Fibroblast of lung (primary cell): Measurements from ENCODE around the gene RXFP4. TPM values are rescaled to one million over a fixed set of nuclear protein-coding genes. Genes with fewer than 3 reads are reported as not detected.
A peak's percentile ranks its signal among the peaks of the same experiment; 100 is the strongest.

Experiments used
- DNase-seq, 2 donors: peaks; one replicate each; pipeline versions ENCODE4 v3.0.0 to v3.0.0-alpha.2; 2010; ENCODE audit warnings: low read depth in 2 of 2
- H2AFZ ChIP-seq: 2 replicates; pipeline ENCODE4 v1.5.1; 2012; ENCODE audit warnings: low read length, control low read depth, inconsistent platforms
- H3K27ac ChIP-seq: 2 replicates; pipeline ENCODE4 v1.5.1; 2011; ENCODE audit warnings: low read length, control low read depth; ENCODE audit not compliant: insufficient read depth
- H3K27me3 ChIP-seq: 2 replicates; pipeline ENCODE4 v1.5.1; 2011; ENCODE audit warnings: mild to moderate bottlenecking, low read length; ENCODE audit not compliant: control insufficient read depth, insufficient read depth
- H3K36me3 ChIP-seq: 2 replicates; pipeline ENCODE4 v1.5.1; 2011; ENCODE audit warnings: low read length; ENCODE audit not compliant: control insufficient read depth, insufficient read depth
- H3K4me1 ChIP-seq: 2 replicates; pipeline ENCODE4 v1.5.1; 2011; ENCODE audit warnings: low read length; ENCODE audit not compliant: control insufficient read depth, insufficient read depth; ENCODE audit errors: extremely low read depth
- H3K4me2 ChIP-seq: 2 replicates; pipeline ENCODE4 v1.5.1; 2011; ENCODE audit warnings: low read length, control low read depth; ENCODE audit not compliant: insufficient read depth; ENCODE audit errors: extremely low read depth
- H3K4me3 ChIP-seq, 4 experiments: fragments of 200-600 bp in 1 of 4; sonication (generic) in 1 of 4; replicated peaks in 1 of 4; 2 replicates each; pipeline ENCODE4 v1.5.1; 2011 to 2016; ENCODE audit warnings: low read length in 4 of 4, low read depth in 3 of 4, mild to moderate bottlenecking in 3 of 4, control low read depth in 2 of 4, inconsistent platforms in 1 of 4, mixed read lengths in 1 of 4; ENCODE audit not compliant: insufficient read depth in 1 of 4; ENCODE audit errors: control extremely low read depth in 1 of 4
- H3K79me2 ChIP-seq: 2 replicates; pipeline ENCODE4 v1.5.1; 2012; ENCODE audit warnings: mild to moderate bottlenecking, low read length, inconsistent platforms; ENCODE audit not compliant: control insufficient read depth, insufficient read depth
- H3K9ac ChIP-seq: 2 replicates; pipeline ENCODE4 v1.5.1; 2011; ENCODE audit warnings: mild to moderate bottlenecking, low read length, control low read depth; ENCODE audit not compliant: insufficient read depth
- H3K9me3 ChIP-seq: 2 replicates; pipeline ENCODE4 v1.5.1; 2012; ENCODE audit warnings: low read depth, low read length; ENCODE audit not compliant: control insufficient read depth, insufficient read depth
- H4K20me1 ChIP-seq: 2 replicates; pipeline ENCODE4 v1.5.1; 2011; ENCODE audit warnings: low read length; ENCODE audit not compliant: control insufficient read depth, insufficient read depth; ENCODE audit errors: extremely low read depth
- CTCF ChIP-seq, 2 donors: IDR thresholded peaks in 1 of 2; conservative IDR thresholded peaks in 1 of 2; 1 replicate in 1 of 2; 2 replicates in 1 of 2; pipeline ENCODE4 v1.5.1; 2011 to 2012; ENCODE audit warnings: low read length in 2 of 2, control low read depth in 1 of 2, inconsistent platforms in 1 of 2, low read depth in 1 of 2, mild to moderate bottlenecking in 1 of 2
- EZH2 ChIP-seq: IDR thresholded peaks from 2 replicates; pipeline ENCODE4 v1.5.1; 2012; ENCODE audit warnings: low read length, control low read depth, mild to moderate bottlenecking; ENCODE audit errors: missing control alignments
- polyA plus RNA-seq, 2 donors: library from polyadenylated mRNA; depleted of rRNA in 1 of 2; stranded (reverse) in 1 of 2; unstranded in 1 of 2; fragments of >200 nt; gene quantifications; 2 replicates each; pipeline ENCODE4 v1.2.1, GENCODE V29; 2011 to 2012; ENCODE audit warnings: missing spikeins in 1 of 2
- total RNA-seq: library from RNA; depleted of rRNA; stranded (reverse); fragments of >200 nt; gene quantifications from 2 replicates; pipeline ENCODE4 v1.2.1, GENCODE V29; 2014

Gene RXFP4
- total and polyA plus RNA-seq, 2 donors (not counting 1 experiment from before 2014, with no cell fraction given): not detected

GRCh38 chr1:155967341-155968050, 26.1 kb downstream of the RXFP4 start:
- H3K9me3 ChIP-seq: no peaks in the 10 kb centered on the region
- peak overlapping the region; percentile 49 for H3K27ac ChIP-seq
- no peak for TF ChIP-seq EZH2
- no peak for TF ChIP-seq CTCF (conservative IDR thresholded peaks at IDR 0.05 in 1 of 2, IDR thresholded peaks at IDR 0.05 in 1 of 2; ENCODE audit: low read depth in 1 of 2, low read length in 2 of 2)
- H3K9ac ChIP-seq: no peak overlapping the region
- H4K20me1 ChIP-seq: no peaks in the 10 kb centered on the region
- H3K27me3 ChIP-seq: no peaks in the 10 kb centered on the region
- no peak overlapping the region for H3K4me2 ChIP-seq
- peak overlapping the region in 1 of 4 experiments; percentile 10 for H3K4me3 ChIP-seq
- peaks cover 51% of the 10 kb centered on the region for H3K4me1 ChIP-seq
- peak in 1 of 2 donors; percentile 73 for DNase-seq
- no peak overlapping the region for H2AFZ ChIP-seq
- peaks cover 63% of the 10 kb centered on the region for H3K79me2 ChIP-seq
- H3K36me3 ChIP-seq: peaks cover 34% of the 10 kb centered on the region

- no peaks in the 10 kb centered on the region for H4K20me1 ChIP-seq
- H3K27ac ChIP-seq: peak overlapping the region; percentile 49
- peak overlapping the region in 2 of 4 experiments; percentile 10 to 20 for H3K4me3 ChIP-seq
- H3K4me2 ChIP-seq: no peak overlapping the region
- H3K27me3 ChIP-seq: no peaks in the 10 kb centered on the region
- H3K9ac ChIP-seq: no peak overlapping the region
- H2AFZ ChIP-seq: no peak overlapping the region
- peaks cover 46% of the 10 kb centered on the region for H3K4me1 ChIP-seq
- TF ChIP-seq CTCF (conservative IDR thresholded peaks at IDR 0.05 in 1 of 2, IDR thresholded peaks at IDR 0.05 in 1 of 2; ENCODE audit: low read depth in 1 of 2, low read length in 2 of 2): no peak
- no peaks in the 10 kb centered on the region for H3K9me3 ChIP-seq
- no peak for DNase-seq
- peaks cover 65% of the 10 kb centered on the region for H3K79me2 ChIP-seq
- peaks cover 29% of the 10 kb centered on the region for H3K36me3 ChIP-seq
These were observed 26.6 kb downstream of the RXFP4 start for GRCh38 chr1:155968051-155968400.

GRCh38 chr1:155968670-155969069, 27.2 kb downstream of the RXFP4 start:
- no peaks in the 10 kb centered on the region for H4K20me1 ChIP-seq
- no peak overlapping the region for H3K9ac ChIP-seq
- H3K36me3 ChIP-seq: peaks cover 28% of the 10 kb centered on the region

More at GRCh38 chr1:155968670-155969069, 27.2 kb downstream of the RXFP4 start:
- H2AFZ ChIP-seq: no peak overlapping the region
- DNase-seq: peak; percentile 41 to 86
- no peak for TF ChIP-seq CTCF (conservative IDR thresholded peaks at IDR 0.05 in 1 of 2, IDR thresholded peaks at IDR 0.05 in 1 of 2; ENCODE audit: low read depth in 1 of 2, low read length in 2 of 2)
- no peak for TF ChIP-seq EZH2
- no peak overlapping the region for H3K4me2 ChIP-seq
- H3K27ac ChIP-seq: peak overlapping the region; percentile 36
- peak overlapping the region in 2 of 4 experiments; percentile 28 to 34 for H3K4me3 ChIP-seq
- peaks cover 45% of the 10 kb centered on the region for H3K4me1 ChIP-seq
- peaks cover 69% of the 10 kb centered on the region for H3K79me2 ChIP-seq
- H3K9me3 ChIP-seq: no peaks in the 10 kb centered on the region
- H3K27me3 ChIP-seq: no peaks in the 10 kb centered on the region
